Stimulated activated naive B cell treated with anti-CD40 and anti-IgM and Interleukin-4, amounts not matched to agents 10 μg/mL and 1 μg/mL and 100 μg/mL, for 72 hours (primary cell): ENCODE data around the gene SMARCA4.
"Not testable (repeated sequence)": the region's sequence is repeated elsewhere in the genome, so short reads cannot be mapped to it uniquely, and the experiment has no call there.

ENCODE experiments used
- ATAC-seq, 2 donors: fragments of 150-1000 bp; cut with Tn5 transposase; replicated peaks; 2 replicates each; pipeline ENCODE4 v1.10.0; 2021; ENCODE audit warnings: moderate library complexity in 1 of 2
- DNase-seq: peaks from one replicate; pipeline ENCODE4 v3.0.0; 2021
- H3K27ac Mint-ChIP-seq: one replicate; pipeline ENCODE4 v1.8.0; 2022; ENCODE audit warnings: mild to moderate bottlenecking, mixed read lengths
- H3K27me3 Mint-ChIP-seq, 2 donors: one replicate each; pipeline ENCODE4 v1.8.0; 2022; ENCODE audit warnings: mixed read lengths in 2 of 2
- H3K36me3 Mint-ChIP-seq, 2 donors: one replicate each; pipeline ENCODE4 v1.8.0; 2022; ENCODE audit warnings: mixed read lengths in 2 of 2, mild to moderate bottlenecking in 1 of 2
- H3K4me1 Mint-ChIP-seq, 2 donors: one replicate each; pipeline ENCODE4 v1.8.0; 2022; ENCODE audit warnings: mixed read lengths in 2 of 2, mild to moderate bottlenecking in 1 of 2
- H3K4me3 Mint-ChIP-seq, 2 donors: one replicate each; pipeline ENCODE4 v1.8.0; 2022; ENCODE audit warnings: mild to moderate bottlenecking in 2 of 2, mixed read lengths in 2 of 2, moderate library complexity in 1 of 2
- H3K9me3 Mint-ChIP-seq, 2 donors: one replicate each; pipeline ENCODE4 v1.8.0; 2022; ENCODE audit warnings: mixed read lengths in 2 of 2, mild to moderate bottlenecking in 1 of 2

The SMARCA4 gene

DNA sequence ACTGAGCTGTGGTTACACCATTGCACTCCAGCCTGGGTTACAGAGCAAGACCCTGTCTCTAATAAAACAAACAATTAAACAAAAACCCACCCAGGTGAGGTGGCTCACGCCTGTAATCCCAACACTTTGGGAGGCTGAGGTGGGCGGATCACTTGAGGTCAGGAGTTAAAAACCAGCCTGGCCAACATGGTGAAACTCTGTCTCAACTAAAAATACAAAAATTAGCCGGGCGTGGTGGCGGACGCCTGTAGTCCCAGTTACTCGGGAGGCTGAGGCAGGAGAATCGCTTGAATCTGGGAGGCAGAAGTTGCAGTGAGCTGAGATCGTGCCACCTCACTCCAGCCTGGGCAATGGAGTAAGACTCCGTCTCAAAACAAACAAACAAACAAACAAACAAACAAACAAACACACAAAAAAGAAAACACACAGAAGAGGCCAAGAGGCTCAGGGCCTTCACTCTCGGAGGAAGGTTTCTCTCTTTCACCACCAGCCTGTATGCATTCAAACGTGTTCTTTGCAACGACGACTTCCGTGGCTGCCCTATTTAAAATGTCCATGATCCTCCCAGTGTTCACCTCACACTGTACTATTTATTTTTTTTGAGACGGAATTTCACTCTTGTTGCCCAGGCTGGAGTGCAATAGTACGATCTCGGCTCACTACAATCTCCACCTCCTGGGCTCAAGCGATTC is 1.4 kb upstream of the SMARCA4 start:
- not testable (repeated sequence) for DNase-seq, H3K36me3 Mint-ChIP-seq, ATAC-seq, H3K27me3 Mint-ChIP-seq, H3K9me3 Mint-ChIP-seq
- Mint-ChIP-seq H3K27ac (peak overlapping the region; percentile 98), H3K4me3 (peak overlapping the region; percentile 87 to 95), H3K4me1 (peaks cover 23 to 34% of the 10 kb centered on the region in 2 donors)

DNA sequence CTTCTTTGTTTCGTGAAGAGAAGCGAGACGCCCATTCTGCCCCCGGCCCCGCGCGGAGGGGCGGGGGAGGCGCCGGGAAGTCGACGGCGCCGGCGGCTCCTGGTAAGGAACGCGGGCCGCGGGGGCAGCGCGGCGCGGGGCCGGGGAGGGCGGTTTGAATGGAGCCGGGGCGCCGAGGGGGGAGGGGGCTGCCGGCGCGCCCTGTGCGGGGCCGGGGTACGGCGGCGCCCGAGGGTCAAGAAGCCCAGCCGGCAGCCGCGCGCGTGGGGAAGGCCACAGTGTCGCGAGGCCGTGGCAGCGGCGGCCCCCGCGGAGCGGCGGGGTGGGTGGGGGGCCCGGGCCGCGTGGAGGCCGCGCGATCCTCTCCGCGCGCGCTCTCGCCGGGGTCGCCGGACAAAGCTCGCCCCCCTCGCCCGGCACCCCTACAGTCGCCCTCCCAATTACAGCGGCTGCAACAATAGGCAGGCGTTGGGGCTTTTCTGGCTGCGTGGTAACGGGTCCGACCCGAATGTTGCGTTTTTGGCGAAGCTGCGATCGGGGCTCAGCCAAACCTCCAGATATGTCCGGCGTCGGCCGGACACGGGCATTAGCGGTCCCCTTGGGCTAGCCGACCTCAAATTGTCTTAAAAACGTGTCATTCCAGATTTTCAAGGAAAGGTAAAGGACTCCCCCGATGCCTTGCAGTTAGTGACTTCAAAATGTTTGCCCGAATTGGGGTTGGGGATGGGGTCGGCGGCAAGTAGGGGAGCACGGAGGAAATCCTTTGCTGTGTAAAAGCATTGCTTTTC is 437 bp downstream of the SMARCA4 start:
- no peak for DNase-seq
- Mint-ChIP-seq H3K9me3 (no peaks in the 10 kb centered on the region), H3K27ac (peak overlapping the region; percentile 92), H3K4me1 (peaks cover 27 to 43% of the 10 kb centered on the region in 2 donors), H3K4me3 (peak overlapping the region; percentile 87 to 95), H3K27me3 (no peaks in the 10 kb centered on the region), H3K36me3 (peaks cover 5 to 12% of the 10 kb centered on the region in 2 donors)
- peak; percentile 52 to 60 for ATAC-seq

DNA sequence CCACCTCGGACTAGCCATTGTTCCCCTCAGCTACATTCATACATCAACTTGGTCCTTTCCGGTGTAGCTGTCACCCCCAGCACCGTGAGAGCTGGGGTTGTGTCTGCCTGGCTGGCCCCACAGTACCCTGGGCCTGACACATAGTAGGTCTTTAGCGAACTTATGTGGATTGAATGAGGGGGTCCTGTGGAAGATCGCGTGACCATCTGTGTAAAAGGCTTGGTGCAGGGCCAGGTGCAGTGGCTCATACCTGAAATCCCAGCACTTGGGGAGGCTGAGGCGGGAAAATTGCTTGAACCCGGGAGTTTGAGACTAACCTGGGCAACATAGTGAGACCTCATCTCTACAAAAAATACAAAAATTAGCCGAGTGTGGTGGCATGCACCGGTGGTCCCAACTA is 2.0 kb downstream of the SMARCA4 start:
- Mint-ChIP-seq H3K36me3 (peaks cover 5 to 12% of the 10 kb centered on the region in 2 donors), H3K4me3 (peak overlapping the region; percentile 64 to 87), H3K9me3 (no peaks in the 10 kb centered on the region), H3K4me1 (peaks cover 32 to 53% of the 10 kb centered on the region in 2 donors), H3K27ac (no peak overlapping the region), H3K27me3 (no peaks in the 10 kb centered on the region)
- DNase-seq (no peak), ATAC-seq (no peak)

DNA sequence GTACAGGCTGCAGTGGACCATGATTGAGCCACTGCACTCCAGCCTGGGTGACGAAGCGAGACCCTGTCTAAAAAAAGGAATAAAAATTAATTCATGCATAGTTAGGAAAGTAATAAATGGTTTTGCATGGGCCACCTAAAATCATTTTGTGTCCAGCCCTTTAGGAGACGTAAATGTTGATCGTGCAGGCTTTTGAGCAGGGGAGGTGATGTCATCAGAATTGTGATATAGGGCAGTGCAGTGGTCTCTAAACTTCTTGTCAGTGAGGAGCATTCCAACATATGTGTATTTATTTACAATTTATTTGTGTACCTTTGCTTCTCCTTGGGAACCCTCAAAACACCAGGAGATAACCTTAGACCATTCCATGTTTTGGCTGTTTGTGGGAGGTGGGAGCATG is 3.0 kb downstream of the SMARCA4 start:
- H3K27me3 Mint-ChIP-seq = no peaks in the 10 kb centered on the region
- no peaks in the 10 kb centered on the region for H3K9me3 Mint-ChIP-seq
- DNase-seq (no peak), ATAC-seq (no peak)
- H3K4me3 Mint-ChIP-seq = peak overlapping the region in 1 of 2 donors; percentile 22
- H3K27ac Mint-ChIP-seq = no peak overlapping the region
- H3K36me3 Mint-ChIP-seq = peaks cover 2 to 12% of the 10 kb centered on the region in 2 donors
- peaks cover 41 to 63% of the 10 kb centered on the region in 2 donors for H3K4me1 Mint-ChIP-seq

DNA sequence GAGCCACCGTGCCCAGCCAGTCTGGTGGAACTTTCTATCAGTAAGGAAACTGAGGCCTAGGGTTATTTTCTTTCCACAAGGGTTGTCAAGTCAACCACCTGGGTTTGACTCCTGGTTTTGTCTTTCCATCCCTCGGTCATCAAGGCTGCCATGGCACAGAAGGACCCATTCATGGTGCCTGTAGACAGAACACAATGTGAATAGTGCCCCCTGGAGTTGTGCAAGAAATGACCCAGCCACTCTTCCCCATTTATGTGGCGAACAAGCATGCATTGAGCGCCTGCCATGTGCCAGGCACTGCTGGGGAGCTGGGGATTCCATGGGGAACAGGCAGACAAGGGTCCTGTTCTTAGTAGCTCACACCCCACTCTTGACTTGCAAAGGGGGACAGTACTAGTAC is 4.1 kb downstream of the SMARCA4 start:
- Mint-ChIP-seq H3K27me3 (no peaks in the 10 kb centered on the region), H3K9me3 (no peaks in the 10 kb centered on the region), H3K4me3 (no peak overlapping the region), H3K36me3 (peaks cover 3 to 15% of the 10 kb centered on the region in 2 donors), H3K4me1 (peaks cover 42 to 66% of the 10 kb centered on the region in 2 donors), H3K27ac (no peak overlapping the region)
- DNase-seq (no peak), ATAC-seq (no peak)

DNA sequence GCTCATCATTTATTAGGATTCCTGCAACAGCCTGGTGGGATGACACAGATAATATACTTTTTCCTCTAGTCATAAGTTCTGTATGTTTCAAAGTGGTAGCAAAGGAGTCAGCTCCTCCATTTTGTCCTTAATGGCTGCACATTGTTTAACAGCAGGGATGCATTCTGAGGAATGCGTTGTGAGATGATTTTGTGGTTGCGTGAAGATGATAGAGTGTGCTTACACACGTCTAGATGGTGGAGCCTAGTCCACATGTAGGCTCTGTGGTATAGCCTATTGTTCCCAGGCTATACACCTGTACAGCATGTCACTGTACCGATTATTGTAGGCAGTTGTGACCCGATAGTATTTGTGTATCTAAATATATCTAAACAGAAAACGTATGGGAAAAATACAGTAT is 4.6 kb downstream of the SMARCA4 start:
- Mint-ChIP-seq H3K4me1 (peaks cover 43 to 67% of the 10 kb centered on the region in 2 donors), H3K27ac (no peak overlapping the region), H3K4me3 (no peak overlapping the region), H3K27me3 (no peaks in the 10 kb centered on the region), H3K9me3 (no peaks in the 10 kb centered on the region), H3K36me3 (peaks cover 3 to 15% of the 10 kb centered on the region in 2 donors)
- no peak for ATAC-seq
- DNase-seq = no peak

DNA sequence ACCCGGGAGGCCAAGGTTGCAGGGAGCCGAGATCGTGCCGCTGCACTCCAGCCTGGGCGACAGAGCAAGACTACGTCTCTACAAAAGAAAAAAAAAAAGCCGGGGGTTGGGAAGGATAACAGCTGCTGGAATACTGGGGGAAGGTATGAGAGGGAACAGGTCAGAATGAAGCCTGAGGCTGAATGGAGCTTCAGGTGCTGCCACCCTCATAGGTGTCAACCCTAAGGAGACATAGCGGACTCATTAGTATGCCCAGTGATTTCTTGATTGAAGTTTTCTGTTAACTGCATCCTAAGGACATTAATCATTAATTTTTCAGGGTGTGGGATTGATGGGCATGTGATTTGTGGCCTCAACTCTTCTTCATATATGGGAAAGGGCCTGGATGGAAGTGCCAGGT is 6.0 kb downstream of the SMARCA4 start:
- no peaks in the 10 kb centered on the region for H3K27me3 Mint-ChIP-seq
- no peaks in the 10 kb centered on the region for H3K9me3 Mint-ChIP-seq
- DNase-seq (no peak), ATAC-seq (no peak)
- no peak overlapping the region for H3K27ac Mint-ChIP-seq
- H3K4me3 Mint-ChIP-seq = no peak overlapping the region
- peaks cover 40 to 75% of the 10 kb centered on the region in 2 donors for H3K4me1 Mint-ChIP-seq
- H3K36me3 Mint-ChIP-seq = peaks cover 7 to 23% of the 10 kb centered on the region in 2 donors

DNA sequence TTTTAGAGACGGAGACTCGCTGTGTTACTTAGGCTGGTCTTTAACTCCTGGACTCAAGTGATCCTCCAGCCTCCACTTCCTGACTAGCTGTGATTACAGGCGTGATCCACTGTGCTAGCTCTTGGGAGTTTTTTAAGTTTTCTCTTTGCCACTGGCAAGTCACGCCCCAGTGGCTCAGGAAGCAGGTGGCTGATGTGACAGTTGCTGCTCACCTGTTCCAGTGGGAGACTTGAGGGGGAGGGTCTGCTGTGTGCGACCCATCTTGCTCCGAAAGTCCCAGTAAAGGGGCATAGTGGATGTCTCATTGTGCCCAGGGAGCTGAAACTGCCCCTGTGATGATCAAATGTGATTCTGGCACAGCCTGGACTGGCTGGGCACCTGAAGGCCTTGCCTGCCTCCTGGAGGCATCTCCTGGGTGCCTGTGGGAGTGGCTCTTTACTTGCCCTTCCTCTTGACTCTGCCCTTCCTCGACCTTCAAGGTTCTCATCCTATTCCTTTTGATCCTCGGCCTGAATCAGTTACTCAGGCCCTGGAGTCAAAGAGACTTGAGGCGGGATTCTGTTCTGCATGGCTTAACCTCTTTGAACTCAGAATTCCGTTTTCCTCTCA is 7.8 kb downstream of the SMARCA4 start:
- H3K4me3 Mint-ChIP-seq = peak overlapping the region; percentile 2 to 55
- H3K27ac Mint-ChIP-seq = peak overlapping the region; percentile 87
- peaks cover 7 to 31% of the 10 kb centered on the region in 2 donors for H3K36me3 Mint-ChIP-seq
- H3K4me1 Mint-ChIP-seq = peaks cover 37 to 71% of the 10 kb centered on the region in 2 donors
- no peaks in the 10 kb centered on the region for H3K9me3 Mint-ChIP-seq
- ATAC-seq = peak; percentile 53 to 63
- DNase-seq = no peak
- no peaks in the 10 kb centered on the region for H3K27me3 Mint-ChIP-seq

DNA sequence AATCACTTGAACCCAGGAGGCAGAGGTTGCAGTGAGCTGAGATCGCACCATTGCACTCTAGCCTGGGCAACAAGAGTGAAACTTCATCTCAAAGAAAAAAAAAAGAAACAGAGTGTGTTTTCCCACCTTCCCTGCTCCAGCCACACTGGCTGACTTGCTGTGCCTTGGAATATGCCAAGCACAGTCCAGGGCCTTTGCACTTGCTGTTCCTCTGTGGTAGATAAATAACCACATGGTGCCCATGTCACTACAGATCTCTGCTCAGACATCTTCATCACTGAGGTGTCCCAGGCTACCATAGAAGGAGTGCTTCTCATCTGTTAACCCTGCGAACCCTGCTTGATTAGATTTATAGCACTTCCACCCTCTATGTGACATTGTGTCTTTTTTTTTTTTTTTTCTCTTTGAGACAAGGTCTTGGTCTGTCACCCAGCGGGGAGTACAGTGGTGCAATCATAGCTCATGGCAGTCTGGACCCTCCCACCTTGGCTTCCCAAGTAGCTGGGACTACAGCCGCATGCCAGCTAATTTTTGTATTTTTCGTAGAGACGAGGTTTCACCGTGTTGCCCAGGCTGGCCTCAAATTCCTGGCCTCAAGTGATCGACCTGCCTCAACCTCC is 10.4 kb downstream of the SMARCA4 start:
- ATAC-seq = no peak
- no peak overlapping the region for H3K27ac Mint-ChIP-seq

DNA sequence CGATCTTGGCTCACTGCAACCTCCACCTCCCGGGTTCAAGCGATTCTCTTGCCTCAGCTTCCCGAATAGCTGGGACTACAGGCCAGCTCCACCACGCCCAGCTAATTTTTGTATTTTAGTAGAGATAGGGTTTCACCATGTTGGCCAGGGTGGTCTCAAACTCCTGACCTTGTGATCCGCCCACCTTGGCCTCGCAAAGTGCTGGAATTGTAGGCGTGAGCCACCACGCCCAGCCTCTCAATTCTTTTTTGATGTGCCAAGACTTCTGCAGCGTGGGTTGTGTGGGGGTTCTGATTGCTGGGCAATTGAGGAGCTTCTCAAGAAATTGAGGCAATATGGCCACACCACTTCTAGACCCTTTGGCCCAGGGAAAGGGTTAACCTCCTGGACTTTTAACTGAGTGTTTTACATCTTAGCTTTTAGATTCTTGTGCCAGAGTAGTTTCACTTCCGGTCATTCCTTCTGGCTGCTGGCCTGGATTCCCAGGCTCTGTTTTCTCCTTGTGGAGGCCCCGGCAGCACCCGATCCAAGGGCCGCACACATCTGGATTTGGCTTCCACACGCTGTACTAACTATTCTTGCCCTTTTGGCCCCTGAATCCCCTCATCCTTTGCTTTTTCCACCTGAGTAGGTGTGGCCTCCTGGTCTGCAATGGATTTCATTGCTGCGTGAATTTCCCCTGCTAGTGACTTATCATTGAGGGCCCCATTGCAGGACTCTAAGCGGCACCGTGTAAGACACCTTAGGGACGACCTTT is 14.7 kb downstream of the SMARCA4 start:
- Mint-ChIP-seq H3K4me1 (peaks cover 30 to 62% of the 10 kb centered on the region in 2 donors), H3K9me3 (peaks cover 3 to 5% of the 10 kb centered on the region in 2 donors), H3K27me3 (no peaks in the 10 kb centered on the region), H3K36me3 (peaks cover 14 to 30% of the 10 kb centered on the region in 2 donors), H3K4me3 (no peak overlapping the region), H3K27ac (peak overlapping the region; percentile 15)
- no peak for DNase-seq
- ATAC-seq = no peak

More for the DNA sequence above, 10.4 kb downstream of the SMARCA4 start:
- Mint-ChIP-seq H3K36me3 (peaks cover 18 to 28% of the 10 kb centered on the region in 2 donors), H3K27me3 (no peaks in the 10 kb centered on the region), H3K9me3 (peaks cover 3 to 5% of the 10 kb centered on the region in 2 donors), H3K4me3 (no peak overlapping the region), H3K4me1 (peaks cover 43 to 76% of the 10 kb centered on the region in 2 donors)
- no peak for DNase-seq

DNA sequence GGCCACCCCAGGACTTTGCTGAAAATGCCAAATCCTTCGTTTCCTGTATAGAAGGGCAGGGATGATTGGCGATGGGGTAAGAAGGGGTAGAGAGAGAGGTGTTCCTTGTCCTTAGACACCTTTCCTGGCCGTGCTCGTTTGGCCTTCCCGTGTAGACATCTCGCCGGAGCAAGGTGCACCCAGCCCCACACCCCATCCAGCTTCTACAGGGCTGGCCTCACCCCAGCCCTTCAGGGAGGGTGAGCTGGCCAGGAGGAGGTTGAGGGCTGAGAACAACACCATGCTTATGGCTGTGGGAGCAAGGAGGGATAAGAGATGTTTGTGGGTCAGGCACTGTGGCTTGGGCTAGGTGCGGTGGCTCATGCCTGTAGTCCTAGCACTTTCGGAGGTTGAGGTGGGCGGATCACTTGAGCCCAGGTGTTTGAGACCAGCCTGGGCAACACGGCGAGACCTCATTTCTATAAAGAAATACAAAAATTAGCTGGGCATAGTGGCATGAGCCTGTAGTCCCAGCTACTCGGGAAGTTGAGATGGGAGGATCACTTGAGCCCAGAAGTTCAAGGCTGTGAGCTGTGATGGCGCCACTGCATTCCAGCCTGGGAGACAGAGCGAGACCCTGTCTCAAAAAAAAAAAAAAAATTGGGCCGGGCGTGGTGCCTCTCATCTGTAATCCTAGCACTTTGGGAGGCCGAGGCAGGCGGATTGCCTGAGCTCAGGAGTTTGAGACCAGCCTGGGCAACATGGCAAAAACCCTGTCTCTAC is 15.5 kb downstream of the SMARCA4 start:
- Mint-ChIP-seq H3K36me3 (peaks cover 12 to 25% of the 10 kb centered on the region in 2 donors), H3K4me3 (no peak overlapping the region), H3K9me3 (peaks cover 3 to 5% of the 10 kb centered on the region in 2 donors), H3K27ac (no peak overlapping the region), H3K27me3 (no peaks in the 10 kb centered on the region), H3K4me1 (peaks cover 31 to 58% of the 10 kb centered on the region in 2 donors)
- ATAC-seq (no peak), DNase-seq (no peak)

DNA sequence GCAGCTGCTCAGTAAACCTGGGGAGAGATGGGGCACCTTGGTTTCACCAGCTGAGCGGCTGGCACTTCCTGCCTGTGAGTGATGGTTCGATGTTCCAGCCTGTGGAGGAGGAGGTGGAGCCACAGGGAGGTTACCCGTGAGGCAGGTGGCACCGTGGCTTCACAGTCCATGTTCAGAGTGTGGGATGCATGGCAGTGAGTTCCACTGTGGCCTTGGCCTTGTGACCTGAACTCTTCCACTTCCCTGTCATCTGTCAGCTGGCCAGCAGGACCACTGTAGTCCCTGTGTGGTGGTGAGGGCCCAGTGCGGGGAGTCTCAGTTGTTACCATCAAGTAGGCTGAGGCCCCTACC is 16.9 kb downstream of the SMARCA4 start:
- H3K9me3 Mint-ChIP-seq = peaks cover 3 to 5% of the 10 kb centered on the region in 2 donors
- no peak overlapping the region for H3K27ac Mint-ChIP-seq
- H3K4me1 Mint-ChIP-seq = peaks cover 29 to 53% of the 10 kb centered on the region in 2 donors
- no peaks in the 10 kb centered on the region for H3K27me3 Mint-ChIP-seq
- H3K36me3 Mint-ChIP-seq = peaks cover 12 to 20% of the 10 kb centered on the region in 2 donors
- no peak for ATAC-seq
- no peak overlapping the region for H3K4me3 Mint-ChIP-seq
- no peak for DNase-seq

DNA sequence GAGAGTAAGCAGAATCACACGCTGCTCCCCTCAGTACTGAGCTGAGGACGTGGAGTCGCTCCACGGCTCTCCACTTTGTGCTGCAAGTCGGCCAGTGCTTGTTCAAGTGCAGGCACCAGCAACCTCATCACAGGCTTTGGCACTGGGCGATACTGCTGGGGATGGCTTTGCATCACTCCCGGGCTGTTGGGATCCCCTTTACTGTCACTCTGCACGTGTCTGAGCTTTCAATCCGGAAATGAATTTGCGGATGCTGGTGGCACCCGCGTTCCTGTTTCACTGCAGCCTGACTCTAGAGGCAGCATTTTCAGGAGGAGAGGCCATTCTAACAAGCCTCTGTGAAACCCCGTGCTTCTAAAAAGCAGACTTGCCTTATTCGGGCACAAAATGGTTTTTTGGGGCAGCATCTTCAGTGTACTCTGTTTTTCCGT is 19.1 kb downstream of the SMARCA4 start:
- DNase-seq (no peak), ATAC-seq (peak; percentile 79 to 85)
- Mint-ChIP-seq H3K9me3 (no peaks in the 10 kb centered on the region), H3K36me3 (peaks cover 10 to 14% of the 10 kb centered on the region in 2 donors), H3K4me1 (peaks cover 21 to 49% of the 10 kb centered on the region in 2 donors), H3K27ac (no peak overlapping the region), H3K4me3 (no peak overlapping the region), H3K27me3 (no peaks in the 10 kb centered on the region)
